OCI-LY7 (cell line): Measurements from ENCODE around the gene ANKS6.

Experiments
- CTCF ChIP-seq: fragments of 200-600 bp; sonication (generic); conservative IDR thresholded peaks from 2 replicates; pipeline ENCODE4 v1.5.1; 2014; ENCODE audit warnings: mild to moderate bottlenecking, antibody characterized with exemption, low read length, moderate library complexity, mixed read lengths
- EZH2phosphoT487 ChIP-seq: fragments of 200-600 bp; sonication (generic); IDR thresholded peaks from 2 replicates; pipeline ENCODE4 v1.6.1; 2018; ENCODE audit warnings: low read depth, borderline replicate concordance, mild to moderate bottlenecking, mixed run types, antibody characterized with exemption, low read length, moderate library complexity, mixed read lengths

GRCh38 chr9:98770717-98771116 lies 25.6 kb downstream of the ANKS6 start:
- no peak for TF ChIP-seq CTCF
- TF ChIP-seq EZH2phosphoT487, result no peak
